OCI-LY1 (cell line): Measurements from ENCODE around the gene MTF1.

ENCODE experiments used
- H2AFZ ChIP-seq: fragments of 200-600 bp; sonication (generic), shearing (Covaris generic); 2 replicates; pipeline ENCODE4 v1.6.0; 2014; ENCODE audit warnings: antibody characterized with exemption, mild to moderate bottlenecking, low read length
- H3F3A ChIP-seq: fragments of 200-600 bp; sonication (generic), shearing (Covaris generic); 2 replicates; pipeline ENCODE4 v1.6.0; 2014; ENCODE audit warnings: mild to moderate bottlenecking, antibody characterized with exemption, low read length, moderate library complexity; ENCODE audit not compliant: insufficient read depth
- H3K27ac ChIP-seq: fragments of 200-600 bp; sonication (generic); 2 replicates; pipeline ENCODE4 v1.5.1; 2014; ENCODE audit warnings: low read length, mixed run types, mild to moderate bottlenecking, low read depth; ENCODE audit not compliant: poor library complexity, severe bottlenecking
- H3K27me3 ChIP-seq: fragments of 200-600 bp; sonication (generic); 2 replicates; pipeline ENCODE4 v1.6.0; 2014; ENCODE audit warnings: antibody characterized with exemption, mild to moderate bottlenecking, low read length, moderate library complexity; ENCODE audit not compliant: insufficient read depth
- H3K36me3 ChIP-seq: fragments of 200-600 bp; sonication (generic); 2 replicates; pipeline ENCODE4 v1.6.1; 2014; ENCODE audit warnings: mild to moderate bottlenecking, antibody characterized with exemption, low read length, moderate library complexity, mixed read lengths; ENCODE audit not compliant: insufficient read depth
- H3K4me1 ChIP-seq: fragments of 200-600 bp; sonication (generic); 2 replicates; pipeline ENCODE4 v1.5.1; 2014; ENCODE audit warnings: mild to moderate bottlenecking, low read length, moderate library complexity; ENCODE audit not compliant: insufficient read depth, severe bottlenecking
- H3K4me2 ChIP-seq: fragments of 200-600 bp; sonication (generic), shearing (Covaris generic); 2 replicates; pipeline ENCODE4 v1.6.1; 2014; ENCODE audit warnings: low read length
- H3K4me3 ChIP-seq: fragments of 200-600 bp; sonication (generic); 2 replicates; pipeline ENCODE4 v1.5.1; 2014; ENCODE audit warnings: low read length, low read depth, mild to moderate bottlenecking, mixed read lengths; ENCODE audit not compliant: poor library complexity, severe bottlenecking
- H3K79me2 ChIP-seq: fragments of 200-600 bp; shearing (Covaris generic); 2 replicates; pipeline ENCODE4 v1.6.1; 2016; ENCODE audit warnings: mixed run types, low read length, mixed read lengths; ENCODE audit not compliant: insufficient read depth
- H3K9ac ChIP-seq: fragments of 200-600 bp; sonication (generic), shearing (Covaris generic); 2 replicates; pipeline ENCODE4 v1.6.1; 2014; ENCODE audit warnings: mild to moderate bottlenecking, low read length, mixed read lengths
- H3K9me2 ChIP-seq: fragments of 200-600 bp; sonication (generic), shearing (Covaris generic); 2 replicates; pipeline ENCODE4 v1.6.1; 2014; ENCODE audit warnings: low read depth, mild to moderate bottlenecking, low read length, mixed read lengths
- H3K9me3 ChIP-seq: fragments of 200-600 bp; shearing (Covaris generic); 2 replicates; pipeline ENCODE4 v1.6.1; 2014; ENCODE audit warnings: low read length, mixed read lengths
- H4K20me1 ChIP-seq: fragments of 200-600 bp; sonication (generic), shearing (Covaris generic); 2 replicates; pipeline ENCODE4 v1.6.0; 2016; ENCODE audit warnings: mild to moderate bottlenecking, low read length; ENCODE audit not compliant: insufficient read depth
- EZH2 ChIP-seq: fragments of 200-600 bp; sonication (generic), shearing (Covaris generic); IDR thresholded peaks from 2 replicates; pipeline ENCODE4 v1.8.0; 2017; ENCODE audit warnings: borderline replicate concordance, mixed run types, mild to moderate bottlenecking, antibody characterized with exemption, low read length, moderate library complexity, mixed read lengths
- TF ChIP-seq, protein P1 (sequence below): fragments of 200-600 bp; sonication (generic), shearing (Covaris generic); IDR thresholded peaks from 2 replicates; pipeline ENCODE4 v1.5.1; 2017; ENCODE audit warnings: mild to moderate bottlenecking, antibody characterized with exemption, low read length, moderate library complexity, mixed read lengths

The MTF1 gene

DNA sequence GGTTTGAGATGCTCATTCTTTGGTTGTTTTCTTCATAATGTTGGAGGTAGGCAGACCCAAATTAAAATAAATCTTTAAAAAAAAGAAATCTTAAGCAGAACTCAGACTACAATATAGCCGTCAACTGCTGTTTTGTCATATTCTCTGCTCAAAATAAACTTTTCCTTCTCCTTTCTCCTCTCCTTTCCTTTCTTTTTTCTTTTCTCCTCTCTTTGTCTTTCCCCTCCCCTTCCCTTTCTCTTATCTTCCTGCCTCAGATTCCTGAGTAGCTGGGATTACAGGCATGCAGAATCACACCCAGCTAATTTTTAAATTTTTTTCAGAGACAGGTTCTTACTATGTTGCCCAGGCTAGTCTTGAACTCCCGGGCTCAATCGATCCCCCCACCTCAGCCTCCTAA lies 24.8 kb upstream of the MTF1 start:
- Histone ChIP-seq H2AFZ (no peak overlapping the region), H3K9ac (no peak overlapping the region), H3K36me3 (peaks cover 89% of the 10 kb centered on the region), H3K79me2 (no peaks in the 10 kb centered on the region), H3K4me2 (no peak overlapping the region), H3K27me3 (no peaks in the 10 kb centered on the region), H4K20me1 (no peaks in the 10 kb centered on the region), H3F3A (no peaks in the 10 kb centered on the region), H3K27ac (no peak overlapping the region), H3K4me3 (no peak overlapping the region), H3K9me3 (no peaks in the 10 kb centered on the region), H3K4me1 (peaks cover 8% of the 10 kb centered on the region), H3K9me2 (no peaks in the 10 kb centered on the region)
- TF ChIP-seq EZH2, result no peak
- TF ChIP-seq, protein P1, sequence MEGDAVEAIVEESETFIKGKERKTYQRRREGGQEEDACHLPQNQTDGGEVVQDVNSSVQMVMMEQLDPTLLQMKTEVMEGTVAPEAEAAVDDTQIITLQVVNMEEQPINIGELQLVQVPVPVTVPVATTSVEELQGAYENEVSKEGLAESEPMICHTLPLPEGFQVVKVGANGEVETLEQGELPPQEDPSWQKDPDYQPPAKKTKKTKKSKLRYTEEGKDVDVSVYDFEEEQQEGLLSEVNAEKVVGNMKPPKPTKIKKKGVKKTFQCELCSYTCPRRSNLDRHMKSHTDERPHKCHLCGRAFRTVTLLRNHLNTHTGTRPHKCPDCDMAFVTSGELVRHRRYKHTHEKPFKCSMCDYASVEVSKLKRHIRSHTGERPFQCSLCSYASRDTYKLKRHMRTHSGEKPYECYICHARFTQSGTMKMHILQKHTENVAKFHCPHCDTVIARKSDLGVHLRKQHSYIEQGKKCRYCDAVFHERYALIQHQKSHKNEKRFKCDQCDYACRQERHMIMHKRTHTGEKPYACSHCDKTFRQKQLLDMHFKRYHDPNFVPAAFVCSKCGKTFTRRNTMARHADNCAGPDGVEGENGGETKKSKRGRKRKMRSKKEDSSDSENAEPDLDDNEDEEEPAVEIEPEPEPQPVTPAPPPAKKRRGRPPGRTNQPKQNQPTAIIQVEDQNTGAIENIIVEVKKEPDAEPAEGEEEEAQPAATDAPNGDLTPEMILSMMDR, result no peak

DNA sequence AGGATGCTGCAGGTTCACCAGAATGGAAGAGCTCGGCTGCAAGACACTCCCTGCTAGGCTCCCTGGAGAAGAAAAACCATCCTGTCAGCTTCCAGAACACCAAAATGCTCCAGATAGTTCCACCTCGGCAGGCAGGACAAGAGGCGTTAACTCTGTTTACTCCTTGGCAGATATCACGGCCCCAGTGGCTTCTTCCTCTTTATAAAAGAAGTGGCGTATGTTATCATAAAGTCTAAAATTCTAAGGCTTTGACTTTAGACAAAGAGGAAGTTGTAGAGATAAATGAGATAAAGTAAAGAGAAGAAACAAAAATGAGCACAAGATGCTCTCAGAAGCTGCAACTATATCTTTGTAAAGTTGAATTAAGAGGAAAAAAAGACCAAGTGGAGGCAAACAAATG lies 24.3 kb upstream of the MTF1 start:
- TF ChIP-seq EZH2, result no peak
- TF ChIP-seq, protein P1, result no peak
- Histone ChIP-seq H3K4me2 (no peak overlapping the region), H3K27ac (no peak overlapping the region), H3K4me3 (no peak overlapping the region), H3K79me2 (no peaks in the 10 kb centered on the region), H3K9me2 (no peaks in the 10 kb centered on the region), H3F3A (no peaks in the 10 kb centered on the region), H3K4me1 (peaks cover 8% of the 10 kb centered on the region), H4K20me1 (no peaks in the 10 kb centered on the region), H3K9ac (no peak overlapping the region), H3K27me3 (no peaks in the 10 kb centered on the region), H2AFZ (no peak overlapping the region), H3K9me3 (no peaks in the 10 kb centered on the region), H3K36me3 (peaks cover 85% of the 10 kb centered on the region)

DNA sequence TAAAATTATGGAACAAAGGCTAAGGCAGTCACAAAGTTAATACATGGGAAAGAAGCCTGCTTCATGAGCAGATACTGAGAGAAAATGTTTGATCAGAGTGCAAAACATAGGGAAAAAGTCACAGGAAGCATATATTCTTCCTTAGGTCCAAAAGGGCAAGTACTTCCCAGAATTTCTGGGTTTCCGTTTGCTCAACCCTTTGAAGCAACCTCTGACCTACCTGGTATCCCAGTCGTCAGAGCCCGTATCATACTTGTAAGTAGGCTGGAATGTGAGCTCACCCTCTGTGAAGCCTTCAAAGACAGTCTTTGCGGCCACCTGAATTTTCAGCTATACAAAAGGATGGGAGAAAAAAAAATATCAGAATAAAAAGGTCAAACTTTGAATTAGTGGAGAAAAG lies 20.5 kb upstream of the MTF1 start:
- TF ChIP-seq, protein P1, result no peak
- TF ChIP-seq EZH2, result no peak
- H4K20me1 ChIP-seq, result no peaks in the 10 kb centered on the region
- H3K4me3 ChIP-seq, result no peak overlapping the region
- no peaks in the 10 kb centered on the region for H3K9me3 ChIP-seq
- H3K27ac ChIP-seq, result no peak overlapping the region
- H3K36me3 ChIP-seq, result peaks cover 74% of the 10 kb centered on the region
- H3K4me1 ChIP-seq, result peaks cover 8% of the 10 kb centered on the region
- no peak overlapping the region for H3K9ac ChIP-seq
- H3K9me2 ChIP-seq, result no peaks in the 10 kb centered on the region
- H3F3A ChIP-seq, result no peaks in the 10 kb centered on the region
- no peak overlapping the region for H3K4me2 ChIP-seq
- no peaks in the 10 kb centered on the region for H3K27me3 ChIP-seq
- no peaks in the 10 kb centered on the region for H3K79me2 ChIP-seq
- no peak overlapping the region for H2AFZ ChIP-seq
